Measurements from ENCODE around the gene IL1R2.
"Not testable (repeated sequence)": the region's sequence is repeated elsewhere in the genome, so short reads cannot be mapped to it uniquely, and the experiment has no call there.

Gene IL1R2

GRCh38 chr2:102000813-102001766, 9.3 kb downstream of the IL1R2 start:
- DNase-seq = no peak

DNA sequence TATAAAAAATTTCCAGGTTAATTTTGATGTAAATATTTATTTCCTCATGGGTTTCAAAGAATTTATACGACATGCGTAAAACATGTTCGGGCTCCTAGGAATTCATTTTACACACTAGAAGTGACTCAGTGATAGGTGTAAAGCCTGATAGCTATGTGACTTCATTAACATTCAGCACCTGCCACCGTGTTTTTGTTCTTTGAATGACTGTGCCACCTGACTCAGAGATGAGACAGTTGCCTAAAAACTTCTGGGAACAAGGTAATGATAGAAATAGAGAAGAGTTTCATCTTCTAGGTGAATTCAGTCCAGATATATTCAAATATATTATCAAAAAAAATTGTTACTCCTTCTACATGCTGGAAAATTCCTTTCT, 10.0 kb downstream of the IL1R2 start:
- DNase-seq = no peak

DNA sequence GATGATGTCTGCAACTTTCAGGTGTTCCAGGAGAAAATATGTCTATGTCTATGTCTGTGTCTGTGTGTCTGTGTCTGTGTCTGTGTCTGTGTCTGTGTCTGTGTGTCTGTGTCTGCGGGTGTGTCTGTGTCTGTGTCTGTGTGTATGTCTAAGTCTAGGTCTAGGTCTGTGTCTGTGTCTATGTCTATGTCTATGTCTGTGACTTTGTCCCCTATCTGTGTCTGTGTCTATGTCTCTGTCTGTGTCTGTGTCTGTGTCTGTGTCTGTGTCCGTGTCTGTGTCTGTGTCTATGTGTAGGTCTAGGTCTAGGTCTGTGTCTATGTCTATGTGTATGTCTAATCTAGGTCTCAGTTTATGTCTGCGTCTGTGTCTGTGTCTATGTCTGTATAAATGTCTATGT, 10.5 kb downstream of the IL1R2 start:
- no peak for DNase-seq

GRCh38 chr2:102002909-102003308, 11.1 kb downstream of the IL1R2 start:
- not testable (repeated sequence) for DNase-seq

DNA sequence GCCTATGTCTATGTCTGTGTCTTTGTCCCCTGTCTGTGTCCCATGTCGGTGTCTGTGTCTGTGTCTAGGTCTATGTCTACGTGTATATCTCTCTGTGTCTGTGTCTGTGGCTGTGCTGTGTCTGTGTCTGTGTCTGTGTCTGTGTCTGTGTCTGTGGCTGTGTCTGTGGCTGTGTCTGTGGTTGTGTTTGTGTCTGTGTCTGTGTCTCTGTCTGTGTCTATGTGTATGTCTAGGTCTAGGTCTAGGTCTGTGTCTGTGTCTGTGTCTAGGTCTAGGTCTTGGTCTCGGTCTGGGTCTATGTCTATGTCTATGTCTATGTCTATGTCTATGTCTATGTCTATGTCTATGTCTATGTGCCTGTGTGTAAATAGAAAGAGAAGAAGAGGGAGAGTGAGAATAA, 11.9 kb downstream of the IL1R2 start:
- DNase-seq = no peak

DNA sequence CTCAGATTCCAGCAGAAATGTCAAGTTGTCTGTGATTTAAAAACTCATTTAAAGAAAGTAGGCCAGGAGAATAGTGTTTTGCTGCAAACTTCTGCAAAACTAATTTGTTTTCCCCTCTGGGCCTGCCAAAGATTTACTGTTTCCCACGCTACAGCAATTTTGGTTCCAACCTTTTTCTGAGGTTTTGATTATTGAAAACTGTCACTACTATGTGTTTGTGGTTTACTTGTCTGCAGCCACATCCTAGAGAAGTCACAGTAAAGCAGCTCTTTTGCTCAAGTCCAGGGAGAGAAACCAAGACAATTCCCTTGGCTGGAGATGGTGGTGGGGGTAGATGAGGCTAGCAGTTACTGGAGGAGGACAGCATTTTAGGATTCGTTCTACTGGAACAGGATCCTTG, 12.8 kb downstream of the IL1R2 start:
- no peak for DNase-seq

DNA sequence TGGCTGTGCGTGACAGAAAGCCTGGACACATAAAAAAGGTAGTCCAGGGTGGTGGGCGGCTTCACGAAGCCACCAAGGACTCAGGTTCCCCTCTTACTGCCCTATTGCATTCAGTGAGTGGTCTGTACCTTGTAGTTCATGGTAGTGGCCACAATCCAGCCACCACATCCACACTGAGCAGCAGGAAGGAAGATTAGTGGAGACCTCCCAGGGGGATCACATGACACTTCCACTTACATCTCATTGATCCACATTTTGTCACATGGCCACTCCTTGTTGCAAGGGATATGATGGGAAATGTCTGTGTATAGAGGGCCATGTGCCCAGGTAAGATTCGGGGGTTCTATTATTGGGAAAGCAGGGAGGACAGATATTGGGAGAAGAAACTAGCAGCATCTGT, 13.7 kb downstream of the IL1R2 start:
- DNase-seq = no peak

GRCh38 chr2:102005989-102006885, 14.5 kb downstream of the IL1R2 start:
- no peak for DNase-seq

- DNase-seq = no peak
Measured at GRCh38 chr2:102006886-102007278, 15.1 kb downstream of the IL1R2 start.

DNA sequence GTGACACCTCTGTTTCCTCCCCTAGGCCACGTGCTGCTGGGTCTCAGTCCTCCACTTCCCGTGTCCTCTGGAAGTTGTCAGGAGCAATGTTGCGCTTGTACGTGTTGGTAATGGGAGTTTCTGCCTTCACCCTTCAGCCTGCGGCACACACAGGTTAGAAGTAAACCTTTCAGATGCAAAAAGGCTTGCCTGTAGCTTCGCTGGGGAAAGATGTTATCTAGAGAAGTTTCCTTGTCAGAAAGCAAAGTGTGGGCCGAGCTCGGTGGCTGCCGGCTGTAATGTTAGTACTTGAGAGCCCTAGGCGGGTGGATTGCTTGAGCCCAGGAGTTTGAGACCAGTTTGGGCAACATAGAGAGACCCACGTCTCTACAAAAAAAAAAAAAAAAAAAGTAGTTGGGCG, 16.7 kb downstream of the IL1R2 start:
- no peak for DNase-seq

DNA sequence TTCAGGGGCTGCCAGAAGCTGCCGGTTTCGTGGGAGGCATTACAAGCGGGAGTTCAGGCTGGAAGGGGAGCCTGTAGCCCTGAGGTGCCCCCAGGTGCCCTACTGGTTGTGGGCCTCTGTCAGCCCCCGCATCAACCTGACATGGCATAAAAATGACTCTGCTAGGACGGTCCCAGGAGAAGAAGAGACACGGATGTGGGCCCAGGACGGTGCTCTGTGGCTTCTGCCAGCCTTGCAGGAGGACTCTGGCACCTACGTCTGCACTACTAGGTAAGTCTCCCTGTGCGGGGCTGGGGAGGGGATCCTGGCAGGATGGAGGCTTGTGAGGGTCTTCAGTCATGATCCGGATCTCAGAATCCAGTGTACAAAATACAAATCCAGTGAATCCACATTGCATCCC, 17.8 kb downstream of the IL1R2 start:
- DNase-seq = no peak

GRCh38 chr2:102010902-102011301, 19.1 kb downstream of the IL1R2 start:
- no peak for DNase-seq

DNA sequence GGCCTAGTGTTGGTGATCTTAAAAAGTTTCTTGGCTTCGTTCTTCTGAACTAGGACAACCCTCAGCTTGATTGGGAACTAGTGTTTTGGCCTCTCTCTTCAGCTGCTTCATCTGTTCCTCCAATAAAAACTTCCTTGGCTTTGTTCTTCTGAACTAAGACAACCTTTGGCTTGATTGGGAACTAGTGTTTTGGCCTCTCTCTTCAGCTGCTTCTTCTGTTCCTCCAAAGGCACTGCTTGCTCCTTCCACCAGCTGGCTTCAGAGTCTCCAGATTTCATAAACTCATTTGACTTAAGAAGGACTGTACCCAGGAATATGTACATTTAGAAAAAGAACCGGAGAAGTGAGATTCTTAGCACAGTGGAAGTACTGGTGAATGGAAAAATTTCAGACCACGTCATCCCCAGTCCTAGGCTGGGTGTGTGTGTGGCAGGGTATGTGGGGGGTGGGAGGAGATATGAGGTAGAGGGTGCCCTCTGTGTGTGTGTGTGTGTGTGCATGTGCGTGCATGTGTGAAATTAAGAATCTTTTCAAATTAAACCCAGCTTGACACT, 20.4 kb downstream of the IL1R2 start:
- DNase-seq = no peak

DNA sequence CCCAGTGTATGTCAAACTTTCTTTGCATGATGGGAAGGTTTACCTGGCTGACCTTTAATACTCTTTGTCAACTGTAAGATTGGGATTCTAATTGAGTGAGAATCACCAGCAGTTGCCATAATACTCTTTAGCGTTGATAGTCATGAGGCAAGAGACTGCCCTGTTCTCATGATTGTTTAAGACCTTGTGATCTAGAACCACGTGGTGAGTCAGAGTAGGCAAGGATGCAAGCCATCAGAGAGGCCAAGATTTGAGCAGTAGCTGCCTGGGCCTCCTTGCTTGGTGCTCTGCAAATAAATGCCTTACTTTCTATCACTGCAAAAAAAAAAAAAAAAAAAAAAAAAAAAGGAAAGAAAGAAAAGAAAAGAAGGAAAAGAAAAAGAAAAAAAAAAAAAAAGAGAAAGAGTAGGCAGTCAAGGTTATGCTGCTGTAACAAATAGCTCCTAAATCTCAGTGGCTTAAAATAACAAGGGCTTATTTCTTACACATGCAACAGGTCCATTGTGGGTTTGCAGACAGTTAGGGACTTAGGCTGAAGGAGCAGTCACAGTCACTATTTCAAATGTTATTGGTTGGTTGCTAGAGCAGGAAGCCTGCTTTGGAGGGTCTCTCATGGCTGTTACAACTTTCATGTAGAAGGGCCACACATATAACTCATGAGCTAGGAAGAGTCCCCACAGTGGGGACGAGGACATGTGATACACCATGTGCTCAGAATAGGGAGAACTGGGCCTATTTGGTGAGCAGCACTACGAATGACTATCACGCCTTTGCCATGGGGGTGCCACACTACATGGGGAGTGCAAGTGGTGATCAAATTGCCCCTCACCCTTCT, 21.7 kb downstream of the IL1R2 start:
- DNase-seq = no peak

- no peak for DNase-seq
Measured at GRCh38 chr2:102014041-102014345, 22.2 kb downstream of the IL1R2 start.

GRCh38 chr2:102015399-102015798, 23.6 kb downstream of the IL1R2 start:
- no peak for DNase-seq

- no peak for DNase-seq
Measured at GRCh38 chr2:102016399-102016955, 24.7 kb downstream of the IL1R2 start.

- DNase-seq = no peak
Measured at GRCh38 chr2:102018823-102019445, 27.2 kb downstream of the IL1R2 start.

- peak; percentile 34 for DNase-seq
Measured at GRCh38 chr2:102020596-102021170, 28.9 kb downstream of the IL1R2 start.

GRCh38 chr2:102021779-102022178, 30.0 kb downstream of the IL1R2 start:
- no peak for DNase-seq

GRCh38 chr2:102022884-102023539, 31.3 kb downstream of the IL1R2 start:
- DNase-seq = no peak

Measured in NCI-H1105 treated with DMSO at 0.1 percent for 48 hours (cell line).